Left renal pelvis (tissue), 4 donors: ENCODE data around the gene CYP4F3. TPM values are rescaled to one million over a fixed set of nuclear protein-coding genes. Genes with fewer than 3 reads are reported as not detected.
"Not testable (repeated sequence)": the region's sequence is repeated elsewhere in the genome, so short reads cannot be mapped to it uniquely, and the experiment has no call there.

ENCODE experiments used
- DNase-seq, 4 donors: peaks; one replicate each; pipeline ENCODE4 v3.0.0-alpha.2; 2013; ENCODE audit warnings: low read depth in 4 of 4, low spot score in 3 of 4
- polyA plus RNA-seq, 4 donors: library from polyadenylated mRNA; unstranded; fragments of 120-200 nt; gene quantifications; one replicate each; pipeline ENCODE4 v1.2.1, GENCODE V29; 2013; ENCODE audit not compliant: insufficient read length in 4 of 4

CYP4F3 gene, protein sequence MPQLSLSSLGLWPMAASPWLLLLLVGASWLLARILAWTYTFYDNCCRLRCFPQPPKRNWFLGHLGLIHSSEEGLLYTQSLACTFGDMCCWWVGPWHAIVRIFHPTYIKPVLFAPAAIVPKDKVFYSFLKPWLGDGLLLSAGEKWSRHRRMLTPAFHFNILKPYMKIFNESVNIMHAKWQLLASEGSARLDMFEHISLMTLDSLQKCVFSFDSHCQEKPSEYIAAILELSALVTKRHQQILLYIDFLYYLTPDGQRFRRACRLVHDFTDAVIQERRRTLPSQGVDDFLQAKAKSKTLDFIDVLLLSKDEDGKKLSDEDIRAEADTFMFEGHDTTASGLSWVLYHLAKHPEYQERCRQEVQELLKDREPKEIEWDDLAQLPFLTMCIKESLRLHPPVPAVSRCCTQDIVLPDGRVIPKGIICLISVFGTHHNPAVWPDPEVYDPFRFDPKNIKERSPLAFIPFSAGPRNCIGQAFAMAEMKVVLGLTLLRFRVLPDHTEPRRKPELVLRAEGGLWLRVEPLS
- under 1 TPM; 0.14 to 0.89 (median 0.62) TPM for polyA plus RNA-seq

DNA sequence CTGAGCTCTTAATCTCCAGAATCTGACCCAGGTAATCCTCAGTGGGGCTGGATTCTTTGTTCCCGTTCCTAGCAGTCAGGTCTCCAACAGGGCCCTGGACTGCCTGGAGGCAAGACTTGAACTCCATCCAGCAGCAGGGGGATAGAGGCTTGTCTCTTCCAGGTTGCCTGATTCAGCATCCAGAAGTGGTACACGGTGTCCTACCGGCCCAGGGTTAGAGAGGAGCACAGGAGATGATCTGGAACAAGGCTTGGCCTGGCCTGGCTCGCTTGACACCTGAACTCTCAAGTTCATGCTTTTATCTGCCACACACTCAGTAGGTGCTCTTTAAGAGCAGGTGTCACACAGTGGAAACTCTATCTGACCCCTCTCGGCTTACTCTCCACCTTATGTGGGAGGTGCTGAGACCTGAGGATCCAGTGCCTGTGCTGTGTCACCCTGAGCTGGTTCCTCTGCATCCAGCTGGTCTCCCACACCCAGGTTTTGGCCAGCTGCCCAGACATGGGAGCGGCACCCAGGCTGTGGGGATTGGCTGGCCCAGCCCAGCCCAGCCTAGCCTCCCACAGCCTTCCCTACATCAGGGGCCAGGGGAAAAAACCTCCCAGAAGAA, at the start of gene CYP4F3:
Gene CYP4F3, plus strand, starts transcription at position 604 of the 610 bp plus-strand sequence. CDS start 519 bp downstream, outside the sequence.
- DNase-seq: peak in 1 of 4 donors; percentile 5

DNA sequence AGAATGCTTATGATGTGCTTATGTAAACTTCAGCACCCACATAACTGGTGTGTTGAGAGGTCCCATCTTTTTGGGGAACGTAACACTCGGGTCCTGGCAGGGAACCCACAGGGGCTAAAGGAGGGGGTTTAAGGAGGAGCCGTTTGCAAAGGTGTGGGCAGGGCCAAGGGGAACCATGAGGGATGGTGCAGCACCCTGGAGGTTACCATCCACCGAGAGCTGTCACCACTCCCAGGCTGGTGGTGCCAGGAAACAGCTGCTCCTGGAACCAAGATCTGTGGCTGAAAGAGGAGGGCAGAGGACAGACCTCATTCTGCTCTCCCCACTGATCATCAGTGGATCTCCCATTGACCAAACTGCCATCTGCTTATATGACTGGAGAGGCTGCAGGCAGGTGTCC, 48.9 kb upstream of the CYP4F3 start:
- no peak for DNase-seq

DNA sequence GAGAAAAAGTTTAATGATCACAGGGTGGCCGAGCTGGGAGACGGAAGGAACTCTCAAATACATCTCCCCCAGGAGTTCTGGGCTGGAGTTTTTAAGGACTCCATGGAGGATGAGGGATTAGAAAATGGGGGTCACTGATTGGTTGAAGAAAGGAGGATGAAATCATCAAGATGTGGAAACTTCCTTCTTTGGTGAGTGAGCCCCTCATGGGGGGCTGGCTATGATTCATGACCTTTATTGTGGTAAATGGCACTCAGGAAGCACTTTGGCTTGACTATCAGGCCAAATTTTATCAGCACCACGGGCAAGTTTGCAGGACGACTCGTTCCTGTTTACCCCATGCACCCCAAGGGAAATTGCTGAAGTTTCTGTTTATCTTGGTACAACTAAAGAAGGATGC, 48.2 kb upstream of the CYP4F3 start:
- DNase-seq: not testable (repeated sequence)

DNA sequence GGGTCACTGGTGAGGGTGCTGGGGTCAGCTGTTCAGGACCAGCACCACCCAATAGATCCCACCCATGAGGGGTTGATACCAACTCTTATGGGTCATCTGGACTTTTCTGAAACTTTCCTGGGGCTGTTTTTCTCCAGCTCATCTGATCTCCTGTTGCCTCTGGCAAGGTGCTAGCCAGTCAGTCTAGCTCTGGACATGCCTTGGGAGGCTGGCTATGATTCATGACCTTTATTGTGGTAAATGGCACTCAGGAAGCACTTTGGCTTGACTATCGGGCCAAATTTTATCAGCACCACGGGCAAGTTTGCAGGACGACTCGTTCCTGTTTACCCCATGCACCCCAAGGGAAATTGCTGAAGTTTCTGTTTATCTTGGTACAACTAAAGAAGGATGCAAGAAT, 46.9 kb upstream of the CYP4F3 start:
- not testable (repeated sequence) for DNase-seq

DNA sequence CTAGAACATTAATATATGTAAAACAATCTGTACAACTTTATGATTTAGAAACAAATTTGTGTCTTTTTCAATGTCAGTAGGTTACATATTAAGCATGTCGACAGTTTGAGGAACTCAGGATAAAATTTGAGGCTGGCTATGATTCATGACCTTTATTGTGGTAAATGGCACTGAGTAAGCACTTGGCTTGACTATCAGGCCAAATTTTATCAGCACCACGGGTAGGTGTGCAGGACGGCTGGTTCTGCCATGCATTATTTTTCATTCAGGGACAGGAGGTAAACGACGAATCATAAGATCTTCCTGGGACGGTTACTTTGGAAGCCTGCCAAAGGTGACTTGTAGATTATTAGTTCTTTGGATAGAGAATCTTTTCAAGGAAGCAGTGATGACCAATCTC, 45.6 kb upstream of the CYP4F3 start:
- DNase-seq: no peak

DNA sequence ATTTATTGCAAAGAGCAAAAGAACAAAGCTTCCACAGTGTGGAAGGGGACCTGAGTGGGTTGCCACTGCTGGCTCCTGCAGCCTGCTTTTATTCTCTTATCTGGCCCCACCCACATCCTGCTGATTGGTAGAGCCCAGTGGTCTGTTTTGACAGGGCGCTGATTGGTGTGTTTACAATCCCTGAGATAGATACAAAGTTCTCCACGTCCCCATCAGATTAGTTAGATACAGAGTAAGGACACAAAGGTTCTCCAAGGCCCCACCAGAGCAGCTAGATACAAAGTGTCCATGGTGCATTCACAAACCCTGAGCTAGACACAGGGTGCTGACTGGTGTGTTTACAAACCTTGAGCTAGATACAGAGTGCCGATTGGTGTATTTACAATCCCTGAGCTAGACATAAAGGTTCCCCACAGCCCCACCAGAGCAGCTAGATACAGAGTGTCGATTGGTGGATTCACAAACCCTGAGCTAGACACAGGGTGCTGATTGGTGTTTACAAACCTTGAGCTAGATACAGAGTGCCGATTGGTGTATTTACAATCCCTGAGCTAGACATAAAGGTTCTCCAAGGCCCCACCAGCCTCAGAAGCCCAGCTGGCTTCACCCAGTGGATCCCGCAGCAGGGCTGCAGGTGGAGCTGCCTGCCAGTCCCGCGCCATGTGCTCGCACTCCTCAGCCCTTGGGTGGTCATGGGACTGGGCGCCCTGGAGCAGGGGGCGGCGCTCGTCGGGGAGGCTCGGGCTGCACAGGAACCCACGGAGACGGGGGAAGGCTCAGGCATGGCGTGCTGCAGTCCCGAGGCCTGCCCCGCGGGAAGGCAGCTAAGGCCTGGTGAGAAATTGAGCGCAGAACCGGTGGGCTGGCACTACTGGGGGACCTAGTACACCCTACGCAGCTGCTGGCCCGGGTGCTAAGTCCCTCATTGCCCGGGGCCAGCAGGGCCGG, 32.4 kb upstream of the CYP4F3 start:
- DNase-seq: not testable (repeated sequence)

DNA sequence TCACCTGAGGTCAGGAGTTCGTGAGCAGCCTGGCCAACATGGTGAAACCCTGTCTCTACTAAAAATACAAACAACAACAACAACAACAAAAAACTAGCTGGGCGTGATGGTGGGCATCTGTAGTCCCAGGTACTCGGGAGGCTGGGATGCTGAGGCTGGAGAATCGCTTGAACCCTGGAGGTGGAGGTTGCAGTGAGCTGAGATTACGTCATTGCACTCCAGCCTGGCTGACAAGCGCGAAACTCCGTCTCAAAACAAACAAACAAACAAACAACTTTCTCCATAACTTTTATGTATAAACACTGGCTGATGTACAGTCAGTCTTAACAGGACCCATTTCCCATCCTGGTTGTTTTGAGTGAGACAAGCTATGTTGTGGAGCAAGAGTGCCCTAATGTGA, 31.4 kb upstream of the CYP4F3 start:
- no peak for DNase-seq

DNA sequence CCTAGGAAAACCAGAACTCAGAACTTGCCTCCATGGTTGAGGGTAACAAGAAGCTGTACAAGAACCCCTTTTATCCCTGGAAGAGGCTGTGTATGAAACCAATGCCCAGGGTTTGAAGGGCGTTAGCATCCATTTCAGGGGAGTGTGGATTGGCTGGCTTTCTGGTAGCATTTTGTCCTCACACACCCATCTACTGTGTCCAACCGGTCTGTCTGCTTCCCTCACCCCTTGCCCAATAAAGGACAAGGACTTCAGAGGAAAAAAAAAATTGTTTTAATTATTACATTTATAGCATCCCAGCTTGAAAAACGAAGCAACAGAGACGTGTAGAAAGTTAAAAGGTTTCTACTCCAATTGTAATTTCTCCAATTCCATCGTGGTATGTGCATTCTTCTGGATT, 28.4 kb upstream of the CYP4F3 start:
- DNase-seq: no peak

DNA sequence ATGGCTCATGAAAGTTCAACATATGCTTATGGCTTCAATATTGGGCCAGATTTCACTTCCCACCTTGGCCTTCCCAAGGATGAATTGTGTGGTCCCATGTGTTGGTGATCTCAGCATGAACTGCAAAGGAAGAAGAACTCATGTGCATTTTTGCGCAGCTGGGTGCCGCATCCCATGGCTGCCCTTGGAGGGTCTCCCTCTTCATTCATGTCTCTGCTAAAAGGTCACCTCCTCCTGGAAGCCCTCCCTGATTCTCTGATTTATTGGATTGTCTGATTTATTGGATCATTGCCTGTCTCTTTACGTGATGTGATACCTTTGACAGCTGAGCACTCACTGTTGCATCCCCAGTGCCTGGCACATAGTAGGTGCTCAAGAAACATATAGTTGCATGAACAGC, 27.4 kb upstream of the CYP4F3 start:
- no peak for DNase-seq

DNA sequence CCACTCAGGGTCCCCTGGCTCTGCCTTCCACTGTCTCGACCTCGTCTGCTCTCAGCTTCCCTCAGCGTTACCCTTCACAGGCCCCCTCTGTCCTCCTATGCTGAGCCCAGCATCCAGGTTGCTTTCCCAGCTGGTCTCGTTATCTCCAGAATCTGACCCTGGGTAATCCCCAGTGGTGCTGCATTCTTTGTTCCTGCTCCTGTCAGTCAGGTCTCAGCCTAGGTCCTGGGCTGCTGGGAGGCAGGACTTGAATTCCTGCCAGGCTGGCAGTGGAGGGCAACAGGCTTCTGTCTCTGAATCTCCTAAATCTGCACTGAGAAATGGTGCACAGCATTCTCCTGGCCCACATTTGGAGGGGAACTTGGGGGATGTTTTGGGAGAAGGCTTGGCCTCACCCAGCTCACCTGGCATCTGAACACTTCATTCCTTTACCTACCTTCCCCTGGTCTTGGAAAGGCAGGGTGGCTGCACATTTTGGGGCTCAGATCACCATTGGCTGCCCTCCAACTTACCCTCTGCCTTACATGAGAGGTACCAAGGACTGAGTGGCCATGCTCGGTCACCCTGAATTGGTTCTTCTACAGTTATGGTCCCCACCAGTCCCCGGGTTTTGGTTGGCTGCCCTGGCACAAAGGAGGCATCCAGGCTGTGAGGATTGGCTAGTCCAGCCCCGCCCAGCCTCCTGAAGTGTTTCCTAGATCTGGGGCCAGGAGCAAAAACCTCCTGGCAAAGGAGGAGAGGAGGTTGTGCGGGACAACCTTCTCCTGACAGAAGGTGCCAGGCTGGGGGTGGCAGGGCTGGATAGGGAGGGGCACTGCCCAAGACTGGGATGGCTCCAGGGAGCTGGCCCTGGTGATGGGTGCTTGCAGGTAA, 26.0 kb upstream of the CYP4F3 start, which contains the start of gene CYP4F8:
Gene CYP4F8, plus strand, starts transcription at position 712 of the 873 bp plus-strand sequence. CDS start 399 bp downstream, outside the sequence.
- DNase-seq: no peak

DNA sequence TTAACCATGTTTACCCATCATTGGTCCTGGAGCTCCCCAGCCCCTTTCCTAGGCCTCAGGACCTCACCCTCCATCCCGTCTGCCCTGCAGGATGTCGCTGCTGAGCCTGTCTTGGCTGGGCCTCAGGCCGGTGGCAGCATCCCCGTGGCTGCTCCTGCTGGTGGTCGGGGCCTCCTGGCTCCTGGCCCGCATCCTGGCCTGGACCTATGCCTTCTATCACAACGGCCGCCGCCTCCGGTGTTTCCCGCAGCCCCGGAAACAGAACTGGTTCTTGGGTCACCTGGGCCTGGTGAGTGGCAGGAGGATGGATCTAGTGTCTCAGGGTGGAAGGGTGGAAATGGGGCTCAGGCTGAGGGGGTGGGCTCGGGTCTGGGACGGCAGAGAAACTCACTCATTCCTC, 25.2 kb upstream of the CYP4F3 start:
- DNase-seq: no peak

DNA sequence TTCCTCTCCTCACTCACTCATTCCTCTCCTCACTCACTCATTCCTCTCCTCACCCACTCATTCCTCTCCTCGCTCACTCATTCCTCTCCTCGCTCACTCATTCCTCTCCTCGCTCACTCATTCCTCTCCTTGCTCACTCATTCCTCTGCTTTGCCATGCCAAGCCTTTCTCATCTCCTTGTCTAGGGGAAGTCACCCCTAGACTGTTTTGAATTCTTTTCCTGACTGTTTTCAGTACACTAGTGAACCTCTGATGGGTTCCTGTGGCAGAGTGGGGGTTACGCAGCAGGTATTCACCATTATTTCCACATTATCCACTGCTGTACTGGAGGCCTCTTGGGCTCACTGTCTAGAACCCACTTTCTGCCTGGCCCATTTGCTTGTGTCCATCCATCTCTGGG, 24.5 kb upstream of the CYP4F3 start:
- no peak for DNase-seq

DNA sequence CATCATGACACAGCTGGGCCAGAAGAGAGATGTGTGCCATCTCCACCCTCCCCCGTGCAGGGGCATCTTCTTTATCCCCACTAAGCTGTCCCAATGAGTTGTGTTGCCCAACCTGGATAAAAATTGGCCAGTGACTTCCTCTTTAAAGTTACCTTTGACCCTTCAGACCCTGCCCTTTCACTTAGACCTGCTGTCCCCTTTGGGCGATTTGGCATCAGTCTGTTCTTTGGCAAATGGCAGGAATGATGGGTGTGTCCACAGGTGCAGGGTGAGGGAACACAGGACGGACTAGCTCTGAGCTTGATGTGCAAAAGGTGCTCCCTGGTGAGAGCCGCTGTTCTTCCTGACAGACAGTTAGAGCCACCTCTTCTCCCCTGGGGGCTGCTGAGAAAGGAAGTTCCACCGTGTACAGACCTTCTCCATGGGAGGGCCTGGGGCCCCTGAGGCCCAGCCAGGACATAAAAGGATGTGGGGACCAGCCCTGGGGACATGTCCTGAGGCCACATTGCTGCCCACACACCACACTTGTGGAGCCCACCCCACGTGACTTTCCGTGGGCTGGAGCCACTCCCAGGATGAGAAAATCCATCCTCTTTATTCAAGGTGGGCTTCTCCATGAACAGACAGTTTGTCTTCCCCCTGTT, 23.9 kb upstream of the CYP4F3 start:
- no peak for DNase-seq

DNA sequence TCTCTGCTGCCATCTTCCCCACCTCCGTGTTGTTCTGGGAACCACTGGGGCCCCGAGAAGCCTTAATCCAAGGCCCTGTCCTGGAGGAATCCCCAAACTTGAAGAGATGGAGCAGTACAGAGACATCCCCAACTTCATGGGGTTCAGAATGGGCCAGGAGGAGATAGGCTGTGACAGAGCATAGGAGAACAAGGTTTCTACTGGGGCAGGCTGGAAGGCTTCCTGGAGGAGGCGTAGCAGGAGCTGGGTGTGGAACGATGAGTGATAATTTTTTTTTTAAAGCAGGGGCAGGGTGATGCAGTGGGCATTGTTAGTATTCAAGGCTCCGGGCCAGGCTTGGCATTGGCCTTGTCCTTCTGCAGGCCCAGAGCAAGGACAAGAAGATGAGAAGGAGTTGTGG, 22.4 kb upstream of the CYP4F3 start:
- no peak for DNase-seq

DNA sequence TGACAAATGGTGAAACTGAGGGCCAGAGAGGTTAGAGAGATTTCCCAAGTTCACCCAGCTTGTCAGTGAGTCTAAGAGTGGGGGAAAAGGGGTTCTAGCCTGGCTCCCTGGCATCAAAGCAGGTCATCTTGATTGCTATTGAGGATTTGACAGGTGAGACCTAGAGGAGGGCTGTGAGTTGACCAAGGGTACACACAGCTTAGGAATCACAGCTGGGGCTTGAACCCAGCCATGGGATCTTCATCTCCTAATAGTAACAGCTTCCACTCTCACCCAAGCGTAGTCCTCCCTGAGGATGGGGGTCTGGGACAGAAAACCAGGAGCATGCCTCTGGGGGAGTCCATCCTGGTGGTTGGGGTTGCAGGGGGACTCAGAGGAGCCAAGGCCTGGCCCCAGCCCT, 18.9 kb upstream of the CYP4F3 start:
- no peak for DNase-seq

DNA sequence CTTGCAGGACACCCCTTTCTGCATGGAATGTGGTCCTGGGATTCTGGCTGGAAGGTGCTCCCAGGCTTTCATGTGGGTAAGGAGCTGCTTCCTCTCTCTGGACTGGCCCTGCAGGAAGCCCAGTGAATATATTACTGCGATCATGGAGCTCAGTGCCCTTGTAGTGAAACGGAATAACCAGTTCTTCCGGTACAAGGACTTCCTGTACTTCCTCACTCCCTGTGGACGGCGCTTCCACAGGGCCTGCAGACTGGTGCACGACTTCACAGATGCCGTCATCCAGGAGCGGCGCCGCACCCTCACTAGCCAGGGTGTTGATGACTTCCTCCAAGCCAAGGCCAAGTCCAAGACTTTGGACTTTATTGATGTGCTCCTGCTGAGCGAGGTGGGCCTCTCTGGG, 17.7 kb upstream of the CYP4F3 start:
- DNase-seq: no peak

DNA sequence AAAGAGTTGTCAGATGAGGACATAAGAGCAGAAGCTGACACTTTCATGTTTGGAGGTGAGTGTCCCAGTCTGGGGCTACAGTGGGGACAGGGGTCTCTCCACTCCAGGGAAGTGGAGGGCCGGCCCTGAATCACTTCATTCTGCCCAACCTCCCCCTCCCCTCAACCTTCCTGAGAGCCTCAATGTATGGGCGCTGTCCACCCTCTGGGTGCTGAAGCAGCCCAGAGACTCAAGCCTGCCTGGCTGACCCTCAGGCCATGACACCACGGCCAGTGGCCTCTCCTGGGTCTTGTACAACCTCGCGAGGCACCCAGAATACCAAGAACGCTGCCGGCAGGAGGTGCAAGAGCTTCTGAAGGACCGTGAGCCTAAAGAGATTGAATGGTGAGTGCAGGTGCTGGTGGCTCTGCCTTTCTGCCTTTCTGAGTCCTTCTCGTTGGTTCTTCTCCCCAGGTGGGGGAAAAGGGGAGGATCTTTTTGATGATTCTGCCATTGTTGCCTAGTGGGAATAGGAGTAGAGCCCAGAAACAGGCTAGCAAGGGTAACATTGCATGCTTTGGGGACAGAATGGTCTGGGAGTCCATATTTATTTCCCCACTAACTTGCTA, 16.9 kb upstream of the CYP4F3 start:
- DNase-seq: no peak

DNA sequence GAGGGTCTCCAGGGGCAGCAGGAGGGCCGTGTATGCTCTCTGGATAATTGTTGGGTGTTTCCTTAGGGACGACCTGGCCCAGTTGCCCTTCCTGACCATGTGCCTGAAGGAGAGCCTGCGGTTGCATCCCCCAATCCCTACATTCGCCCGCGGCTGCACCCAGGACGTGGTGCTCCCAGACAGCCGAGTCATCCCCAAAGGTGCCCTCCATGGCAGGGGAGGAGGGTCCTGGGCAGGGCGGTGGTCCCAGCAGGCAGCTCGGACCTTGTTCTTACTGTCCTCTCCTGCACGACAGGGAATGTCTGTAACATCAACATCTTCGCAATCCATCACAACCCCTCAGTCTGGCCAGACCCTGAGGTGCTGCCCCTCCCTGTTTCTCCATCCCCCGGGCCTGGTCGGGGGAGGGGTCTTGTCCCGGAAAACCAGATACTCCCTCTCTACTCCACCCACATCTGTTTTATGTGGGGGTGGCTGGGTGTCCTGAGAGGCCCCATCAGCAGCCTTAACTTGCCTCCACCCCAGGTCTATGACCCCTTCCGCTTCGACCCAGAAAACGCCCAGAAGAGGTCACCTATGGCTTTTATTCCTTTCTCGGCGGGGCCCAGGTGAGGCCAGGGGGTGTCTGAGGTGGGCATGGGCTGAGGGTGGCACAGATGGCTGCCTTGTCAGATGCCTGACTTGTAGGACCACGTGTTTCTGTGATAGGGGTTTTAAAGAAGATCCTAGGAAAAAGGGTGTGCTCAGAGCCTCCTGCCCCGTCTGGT, 12.3 kb upstream of the CYP4F3 start:
- no peak for DNase-seq
